SK-N-SH treated with all-trans-retinoic acid at 6 μM for 48 hours (cell line): ENCODE data around the gene FIGN.
A peak's percentile ranks its signal among the peaks of the same experiment; 100 is the strongest.

Source experiments
- ATAC-seq: fragments of 200-7000 bp; cut with Tn5 transposase; 3 replicates; pipeline ENCODE4 v1.9.1; 2020; ENCODE audit warnings: mild to moderate bottlenecking, moderate library complexity
- ARNTL ChIP-seq: fragments of 450-650 bp; formaldehyde crosslinking; IDR thresholded peaks from 2 replicates; pipeline ENCODE4 v1.5.0; 2020; ENCODE audit warnings: low read depth, mild to moderate bottlenecking, moderate library complexity, borderline replicate concordance
- BACH2 ChIP-seq: fragments of 250-450 bp; sonication (Bioruptor Pico); IDR thresholded peaks from 2 replicates; pipeline ENCODE4 v1.9.0; 2021; ENCODE audit warnings: mild to moderate bottlenecking, borderline replicate concordance
- CSDC2 ChIP-seq: fragments of 250-450 bp; sonication (Bioruptor Pico); IDR thresholded peaks from 2 replicates; pipeline ENCODE4 v1.5.0; 2020; ENCODE audit warnings: mild to moderate bottlenecking, moderate library complexity
- CSRNP3 ChIP-seq: fragments of 250-450 bp; sonication (Bioruptor Pico); IDR thresholded peaks from 2 replicates; pipeline ENCODE4 v1.5.1; 2021; ENCODE audit warnings: mild to moderate bottlenecking, moderate library complexity
- ESRRG ChIP-seq: fragments of 250-450 bp; sonication (Bioruptor Pico); IDR thresholded peaks from 2 replicates; pipeline ENCODE4 v1.6.1; 2021; ENCODE audit warnings: mild to moderate bottlenecking
- GLIS3 ChIP-seq: fragments of 250-450 bp; sonication (Bioruptor Pico); IDR thresholded peaks from 2 replicates; pipeline ENCODE4 v1.5.0; 2020; ENCODE audit warnings: mild to moderate bottlenecking, moderate library complexity
- ISL1 ChIP-seq: fragments of 250-450 bp; sonication (Bioruptor Pico); IDR thresholded peaks from 2 replicates; pipeline ENCODE4 v2.1.2; 2022; ENCODE audit warnings: mild to moderate bottlenecking, moderate library complexity
- OSR1 ChIP-seq: fragments of 250-450 bp; sonication (Bioruptor Pico); IDR thresholded peaks from 2 replicates; pipeline ENCODE4 v1.8.0; 2022; ENCODE audit warnings: moderate library complexity, mild to moderate bottlenecking, inconsistent platforms
- PPARA ChIP-seq: fragments of 250-450 bp; sonication (Bioruptor Pico); IDR thresholded peaks from 2 replicates; pipeline ENCODE4 v1.5.0; 2020; ENCODE audit warnings: mild to moderate bottlenecking, borderline replicate concordance
- RARB ChIP-seq: fragments of 250-450 bp; sonication (Bioruptor Pico); IDR thresholded peaks from 2 replicates; pipeline ENCODE4 v1.8.0; 2021; ENCODE audit warnings: mild to moderate bottlenecking, moderate library complexity
- SNAI2 ChIP-seq: fragments of 250-450 bp; sonication (Bioruptor Pico); IDR thresholded peaks from 2 replicates; pipeline ENCODE4 v1.5.0; 2020; ENCODE audit warnings: mild to moderate bottlenecking, moderate library complexity
- TCF4 ChIP-seq: fragments of 250-450 bp; sonication (Bioruptor Pico); IDR thresholded peaks from 2 replicates; pipeline ENCODE4 v1.8.0; 2021; ENCODE audit warnings: mild to moderate bottlenecking, moderate library complexity, borderline replicate concordance
- TSHZ2 ChIP-seq: fragments of 250-450 bp; sonication (Bioruptor Pico); IDR thresholded peaks from 2 replicates; pipeline ENCODE4 v1.5.0; 2020; ENCODE audit warnings: mild to moderate bottlenecking, moderate library complexity
- ZC3H10 ChIP-seq: fragments of 250-450 bp; sonication (Bioruptor Pico); IDR thresholded peaks from 2 replicates; pipeline ENCODE4 v1.5.1; 2021; ENCODE audit warnings: mild to moderate bottlenecking, moderate library complexity
- ZFP3 ChIP-seq: fragments of 250-450 bp; sonication (Bioruptor Pico); IDR thresholded peaks from 2 replicates; pipeline ENCODE4 v1.5.0; 2020; ENCODE audit warnings: mild to moderate bottlenecking, moderate library complexity
- ZFP30 ChIP-seq: fragments of 450-650 bp; formaldehyde crosslinking; IDR thresholded peaks from 2 replicates; pipeline ENCODE4 v1.5.0; 2022; ENCODE audit warnings: mild to moderate bottlenecking, moderate library complexity
- ZNF565 ChIP-seq: fragments of 450-650 bp; formaldehyde crosslinking; conservative IDR thresholded peaks from 2 replicates; pipeline ENCODE4 v1.5.0; 2020; ENCODE audit warnings: low read depth, mild to moderate bottlenecking, moderate library complexity
- ZNF8 ChIP-seq: fragments of 450-650 bp; formaldehyde crosslinking; IDR thresholded peaks from 2 replicates; pipeline ENCODE4 v1.5.0; 2020; ENCODE audit warnings: mild to moderate bottlenecking, moderate library complexity
- TF ChIP-seq, protein P1 (sequence below): fragments of 250-450 bp; sonication (Bioruptor Pico); IDR thresholded peaks from 2 replicates; pipeline ENCODE4 v1.8.0; 2021; ENCODE audit warnings: low read depth, mild to moderate bottlenecking, moderate library complexity, borderline replicate concordance
- TF ChIP-seq, protein P2 (sequence below): fragments of 250-450 bp; sonication (Bioruptor Pico); IDR thresholded peaks from 2 replicates; pipeline ENCODE4 v1.8.0; 2020; ENCODE audit warnings: mild to moderate bottlenecking, moderate library complexity, borderline replicate concordance

FIGN gene

GRCh38 chr2:163733956-163734355 is 1.9 kb downstream of the FIGN start:
- no peak for ATAC-seq
- TF ChIP-seq PPARA, result no peak
- no peak for TF ChIP-seq CSRNP3 (CRISPR knock-in tag)
- no peak for TF ChIP-seq RARB (CRISPR knock-in tag)

DNA sequence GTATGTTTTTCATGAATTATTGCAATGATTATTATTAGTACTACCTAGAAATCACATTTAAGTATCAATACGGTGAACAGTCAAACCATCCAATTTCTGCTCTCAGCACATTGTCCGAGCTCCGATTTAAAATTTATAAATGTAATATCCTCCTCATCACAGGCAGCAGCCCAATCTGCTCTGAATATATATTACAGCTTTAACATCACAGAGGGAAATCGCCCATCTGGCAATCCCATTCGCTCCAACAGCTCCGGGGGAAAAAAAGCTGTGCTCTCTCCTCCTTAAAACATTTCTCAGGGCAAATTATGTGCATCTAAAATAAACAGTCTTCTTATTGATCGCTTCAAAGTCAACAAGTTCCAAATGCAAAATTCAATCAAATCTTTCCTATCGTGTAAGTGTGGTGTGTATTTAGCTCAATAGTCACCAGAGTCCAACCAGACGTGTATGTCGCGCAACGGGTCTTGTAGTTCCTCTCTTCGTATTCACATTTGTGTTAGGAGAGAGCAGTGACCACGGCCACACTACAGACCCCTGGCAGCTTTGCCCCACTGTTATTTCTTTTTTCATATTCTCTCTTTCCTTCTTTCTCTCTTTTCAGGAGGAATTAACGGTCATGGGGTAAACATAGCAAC is 2.4 kb downstream of the FIGN start:
- peak; percentile 10; the same call in 1 of the 3 replicates for ATAC-seq
- TF ChIP-seq TCF4 (CRISPR knock-in tag), result no peak
- TF ChIP-seq ZFP3, result no peak
- TF ChIP-seq ISL1 (CRISPR knock-in tag), result no peak
- no peak for TF ChIP-seq CSRNP3 (CRISPR knock-in tag)
- no peak for TF ChIP-seq ARNTL
- no peak for TF ChIP-seq ESRRG (CRISPR knock-in tag)
- TF ChIP-seq RARB (CRISPR knock-in tag), result no peak
- no peak for TF ChIP-seq ZFP30 (CRISPR knock-in tag)

DNA sequence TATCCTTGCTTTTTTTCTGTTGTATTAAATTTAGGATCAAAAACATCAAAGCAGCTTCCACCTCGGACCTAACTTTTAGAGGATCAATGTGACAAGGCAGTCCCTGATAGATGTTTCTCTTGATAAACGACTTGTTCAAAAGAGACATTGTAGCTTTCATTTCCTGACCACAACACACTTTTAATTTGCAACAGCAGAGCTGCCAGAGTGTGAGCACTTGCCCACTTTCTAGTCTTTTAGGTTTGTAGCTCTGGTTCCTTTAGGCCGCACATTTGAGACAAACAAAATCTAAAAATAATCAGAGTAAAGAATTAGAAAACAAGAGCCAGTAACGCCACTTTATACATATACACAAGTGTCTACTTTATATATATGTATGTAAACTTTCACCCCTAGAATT is 3.1 kb downstream of the FIGN start:
- TF ChIP-seq GLIS3 (no peak), ZNF565 (CRISPR knock-in tag) (no peak), CSDC2 (no peak)
- TF ChIP-seq, all 23 proteins: peak for 0
- no peak for ATAC-seq

DNA sequence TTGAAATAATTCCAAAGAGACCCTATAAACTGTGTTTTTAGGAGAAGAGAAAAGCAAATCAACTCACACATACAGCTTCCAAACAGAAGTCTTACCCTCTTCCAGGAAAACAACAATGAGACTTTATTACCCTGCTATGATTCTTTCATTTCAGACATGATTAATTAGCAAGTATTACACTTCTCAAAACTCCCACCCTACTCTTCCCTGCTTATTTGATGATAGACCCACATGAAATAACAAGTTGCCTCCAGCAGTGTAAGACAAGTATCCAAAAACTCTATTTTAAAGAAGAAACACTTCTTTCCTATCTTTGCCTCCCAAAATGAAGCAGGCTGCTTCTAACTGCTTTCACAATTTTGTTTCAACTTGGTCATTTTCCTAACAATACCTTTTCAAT is 4.1 kb downstream of the FIGN start:
- no peak for ATAC-seq
- TF ChIP-seq ZNF565 (CRISPR knock-in tag) (no peak), GLIS3 (no peak), BACH2 (CRISPR knock-in tag) (no peak), ZC3H10 (CRISPR knock-in tag) (no peak), ISL1 (CRISPR knock-in tag) (no peak), ZFP30 (CRISPR knock-in tag) (no peak), TCF4 (CRISPR knock-in tag) (no peak), ZNF8 (CRISPR knock-in tag) (no peak), ARNTL (no peak), OSR1 (CRISPR knock-in tag) (no peak), SNAI2 (CRISPR knock-in tag) (no peak)
- TF ChIP-seq, protein P1, sequence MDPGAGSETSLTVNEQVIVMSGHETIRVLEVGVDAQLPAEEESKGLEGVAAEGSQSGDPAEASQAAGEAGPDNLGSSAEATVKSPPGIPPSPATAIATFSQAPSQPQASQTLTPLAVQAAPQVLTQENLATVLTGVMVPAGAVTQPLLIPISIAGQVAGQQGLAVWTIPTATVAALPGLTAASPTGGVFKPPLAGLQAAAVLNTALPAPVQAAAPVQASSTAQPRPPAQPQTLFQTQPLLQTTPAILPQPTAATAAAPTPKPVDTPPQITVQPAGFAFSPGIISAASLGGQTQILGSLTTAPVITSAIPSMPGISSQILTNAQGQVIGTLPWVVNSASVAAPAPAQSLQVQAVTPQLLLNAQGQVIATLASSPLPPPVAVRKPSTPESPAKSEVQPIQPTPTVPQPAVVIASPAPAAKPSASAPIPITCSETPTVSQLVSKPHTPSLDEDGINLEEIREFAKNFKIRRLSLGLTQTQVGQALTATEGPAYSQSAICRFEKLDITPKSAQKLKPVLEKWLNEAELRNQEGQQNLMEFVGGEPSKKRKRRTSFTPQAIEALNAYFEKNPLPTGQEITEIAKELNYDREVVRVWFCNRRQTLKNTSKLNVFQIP, result no peak

DNA sequence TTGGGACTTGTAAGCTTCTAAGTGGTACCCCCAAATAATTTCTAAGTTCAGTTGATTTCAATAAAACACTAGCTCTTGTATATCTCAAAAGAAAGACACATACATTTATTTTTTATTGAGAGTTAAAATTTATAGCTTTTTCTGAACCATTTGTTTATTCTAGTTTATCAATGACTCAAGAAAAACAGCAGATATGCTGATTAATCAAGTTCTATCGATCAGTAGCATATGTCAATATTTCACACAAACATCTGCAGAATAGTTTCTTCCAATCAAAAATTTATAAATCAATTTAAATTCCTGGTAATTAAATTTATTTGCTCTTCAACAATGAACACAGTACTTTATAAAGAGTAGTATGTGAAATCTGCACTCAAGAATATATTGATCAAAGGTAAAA is 5.3 kb downstream of the FIGN start:
- ATAC-seq, result no peak
- TF ChIP-seq ISL1 (CRISPR knock-in tag) (no peak), ARNTL (no peak), ESRRG (CRISPR knock-in tag) (no peak), CSRNP3 (CRISPR knock-in tag) (no peak), SNAI2 (CRISPR knock-in tag) (no peak), GLIS3 (no peak), TSHZ2 (CRISPR knock-in tag) (no peak), ZC3H10 (CRISPR knock-in tag) (no peak), ZFP30 (CRISPR knock-in tag) (no peak), CSDC2 (no peak), TCF4 (CRISPR knock-in tag) (no peak), RARB (CRISPR knock-in tag) (no peak), BACH2 (CRISPR knock-in tag) (no peak), PPARA (no peak), ZFP3 (no peak)
- TF ChIP-seq, protein P2, sequence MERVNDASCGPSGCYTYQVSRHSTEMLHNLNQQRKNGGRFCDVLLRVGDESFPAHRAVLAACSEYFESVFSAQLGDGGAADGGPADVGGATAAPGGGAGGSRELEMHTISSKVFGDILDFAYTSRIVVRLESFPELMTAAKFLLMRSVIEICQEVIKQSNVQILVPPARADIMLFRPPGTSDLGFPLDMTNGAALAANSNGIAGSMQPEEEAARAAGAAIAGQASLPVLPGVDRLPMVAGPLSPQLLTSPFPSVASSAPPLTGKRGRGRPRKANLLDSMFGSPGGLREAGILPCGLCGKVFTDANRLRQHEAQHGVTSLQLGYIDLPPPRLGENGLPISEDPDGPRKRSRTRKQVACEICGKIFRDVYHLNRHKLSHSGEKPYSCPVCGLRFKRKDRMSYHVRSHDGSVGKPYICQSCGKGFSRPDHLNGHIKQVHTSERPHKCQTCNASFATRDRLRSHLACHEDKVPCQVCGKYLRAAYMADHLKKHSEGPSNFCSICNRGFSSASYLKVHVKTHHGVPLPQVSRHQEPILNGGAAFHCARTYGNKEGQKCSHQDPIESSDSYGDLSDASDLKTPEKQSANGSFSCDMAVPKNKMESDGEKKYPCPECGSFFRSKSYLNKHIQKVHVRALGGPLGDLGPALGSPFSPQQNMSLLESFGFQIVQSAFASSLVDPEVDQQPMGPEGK (CRISPR knock-in tag), result no peak
- TF ChIP-seq, protein P1, result no peak
